Neural progenitor cell (in vitro differentiated cells): ENCODE data around the gene PLEKHN1. TPM values are rescaled to one million over a fixed set of nuclear protein-coding genes. Genes with fewer than 3 reads are reported as not detected.

Source experiments
- DNase-seq: peaks from one replicate; pipeline ENCODE4 v3.0.0-alpha.2; 2016; ENCODE audit warnings: low spot score
- H2AFZ ChIP-seq: fragments of 200-600 bp; sonication (generic); replicated peaks from 2 replicates; pipeline ENCODE4 v1.6.1; 2016; ENCODE audit warnings: antibody characterized with exemption
- H3F3A ChIP-seq: fragments of 200-600 bp; sonication (generic); 2 replicates; pipeline ENCODE4 v1.6.1; 2016; ENCODE audit warnings: antibody characterized with exemption, low read depth
- H3K27ac ChIP-seq: fragments of 200-600 bp; sonication (generic); 2 replicates; pipeline ENCODE4 v1.5.1; 2016; ENCODE audit warnings: mild to moderate bottlenecking
- H3K27me3 ChIP-seq: fragments of 200-600 bp; sonication (generic); 2 replicates; pipeline ENCODE4 v1.6.1; 2016; ENCODE audit warnings: mild to moderate bottlenecking, moderate library complexity
- H3K36me3 ChIP-seq: fragments of 200-600 bp; sonication (generic); 2 replicates; pipeline ENCODE4 v1.5.1; 2016
- H3K4me1 ChIP-seq: fragments of 200-600 bp; sonication (generic); 2 replicates; pipeline ENCODE4 v1.6.1; 2016; ENCODE audit warnings: mixed run types
- H3K4me2 ChIP-seq: fragments of 200-600 bp; sonication (generic); 2 replicates; pipeline ENCODE4 v1.6.1; 2016
- H3K4me3 ChIP-seq: fragments of 200-600 bp; sonication (generic); 2 replicates; pipeline ENCODE4 v1.5.1; 2016
- H3K79me2 ChIP-seq: fragments of 200-600 bp; sonication (generic); 2 replicates; pipeline ENCODE4 v1.6.1; 2016; ENCODE audit warnings: low read depth
- H3K9ac ChIP-seq: fragments of 200-600 bp; sonication (generic); 2 replicates; pipeline ENCODE4 v1.6.1; 2016
- H3K9me3 ChIP-seq: fragments of 200-600 bp; sonication (generic); 2 replicates; pipeline ENCODE4 v1.5.1; 2016; ENCODE audit warnings: low read depth
- H4K20me1 ChIP-seq: fragments of 200-600 bp; sonication (generic); 2 replicates; pipeline ENCODE4 v1.6.1; 2016; ENCODE audit warnings: low read depth
- H3K27ac Mint-ChIP-seq: 3 replicates; pipeline ENCODE4 v1.8.0; 2021; ENCODE audit warnings: mixed read lengths
- H3K27me3 Mint-ChIP-seq: 2 replicates; pipeline ENCODE4 v1.8.0; 2022; ENCODE audit warnings: low read depth, mild to moderate bottlenecking, inconsistent platforms, moderate library complexity, mixed read lengths; ENCODE audit not compliant: insufficient read depth
- H3K36me3 Mint-ChIP-seq: 3 replicates; pipeline ENCODE4 v1.8.0; 2021; ENCODE audit warnings: mixed read lengths
- H3K4me1 Mint-ChIP-seq: 3 replicates; pipeline ENCODE4 v1.8.0; 2021; ENCODE audit warnings: mixed read lengths
- H3K4me3 Mint-ChIP-seq: 3 replicates; pipeline ENCODE4 v1.8.0; 2021; ENCODE audit warnings: mild to moderate bottlenecking, moderate library complexity, mixed read lengths
- H3K9me3 Mint-ChIP-seq: 3 replicates; pipeline ENCODE4 v1.8.0; 2020; ENCODE audit warnings: mixed read lengths
- CTCF ChIP-seq: fragments of 200-600 bp; sonication (generic); IDR thresholded peaks from 2 replicates; pipeline ENCODE4 v1.5.1; 2017; ENCODE audit warnings: antibody characterized with exemption, mild to moderate bottlenecking
- EZH2 ChIP-seq: fragments of 200-600 bp; sonication (generic); IDR thresholded peaks from 2 replicates; pipeline ENCODE4 v1.6.1; 2017; ENCODE audit warnings: antibody characterized with exemption, mild to moderate bottlenecking, moderate library complexity
- EZH2phosphoT487 ChIP-seq: fragments of 200-600 bp; sonication (generic); IDR thresholded peaks from 2 replicates; pipeline ENCODE4 v1.6.1; 2017; ENCODE audit warnings: antibody characterized with exemption
- small RNA-seq: library from RNA; depleted of rRNA; stranded (forward); fragments of <200 nt; gene quantifications from one replicate; pipeline ENCODE3, GENCODE V24; 2015
- total RNA-seq: library from RNA; depleted of rRNA; stranded (reverse); fragments of >200 nt; gene quantifications from 2 replicates; pipeline ENCODE4 v1.2.3, GENCODE V29; 2015; ENCODE audit warnings: low replicate concordance

PLEKHN1 gene
- total RNA-seq, 1 donor from 2014 or later: not detected

- peaks cover 1% of the 10 kb centered on the region for H3K36me3 Mint-ChIP-seq
- no peak overlapping the region for H3K27ac Mint-ChIP-seq
- Histone ChIP-seq H4K20me1 (peaks cover 67% of the 10 kb centered on the region), H3K79me2 (peaks cover 39% of the 10 kb centered on the region), H2AFZ (no peak overlapping the region), H3K9ac (no peak overlapping the region), H3K4me2 (peak overlapping the region; percentile 47), H3K9me3 (no peaks in the 10 kb centered on the region), H3K36me3 (no peaks in the 10 kb centered on the region), H3K27ac (no peak overlapping the region), H3K27me3 (no peaks in the 10 kb centered on the region), H3F3A (peaks cover 7% of the 10 kb centered on the region), H3K4me1 (peaks cover 34% of the 10 kb centered on the region), H3K4me3 (no peak overlapping the region)
- H3K9me3 Mint-ChIP-seq: no peaks in the 10 kb centered on the region
- H3K27me3 Mint-ChIP-seq: peaks cover 7% of the 10 kb centered on the region
- H3K4me3 Mint-ChIP-seq: no peak overlapping the region
- H3K4me1 Mint-ChIP-seq: peaks cover 21% of the 10 kb centered on the region
- DNase-seq: peak; percentile 79
- TF ChIP-seq EZH2 (no peak), CTCF (no peak), EZH2phosphoT487 (no peak)
Measured at GRCh38 chr1:1024771-1025699, 58.8 kb downstream of the PLEKHN1 start.

Small RNA genes lying within 50 kb of the gene (small RNA-seq; reads per million reads assigned to genes)
- gene AL645608.3: not detected

Other genes with a start within 250 kb of the PLEKHN1 start
- 0.15 TPM in 1 of 2 replicates, not detected in the other for gene SAMD11, start 42.6 kb upstream of the PLEKHN1 start, total RNA-seq
- gene NOC2L, start 7.2 kb upstream of the PLEKHN1 start, total RNA-seq: 39.6 and 69.1 TPM in 2 replicates
- 10.7 and 33.8 TPM in 2 replicates for gene KLHL17, start 5.9 kb upstream of the PLEKHN1 start, total RNA-seq
- gene PERM1, start 15.6 kb downstream of the PLEKHN1 start, total RNA-seq: not detected in 2 replicates
- gene HES4, start 33.6 kb downstream of the PLEKHN1 start, total RNA-seq: 7.6 and 35.7 TPM in 2 replicates
- gene ISG15, start 47.0 kb downstream of the PLEKHN1 start, total RNA-seq: 22.4 and 33.6 TPM in 2 replicates
- gene AGRN, start 53.6 kb downstream of the PLEKHN1 start, total RNA-seq: 34.1 and 142 TPM in 2 replicates
- not detected in 2 replicates for gene RNF223, start 107.8 kb downstream of the PLEKHN1 start, total RNA-seq
- 8.0 and 24.0 TPM in 2 replicates for gene C1orf159, start 149.6 kb downstream of the PLEKHN1 start, total RNA-seq
- gene TTLL10, start 207.4 kb downstream of the PLEKHN1 start, total RNA-seq: 0.22 TPM in 1 of 2 replicates, not detected in the other
- gene TNFRSF18, start 240.1 kb downstream of the PLEKHN1 start, total RNA-seq: not detected in 2 replicates
- 0.09 TPM in 1 of 2 replicates, not detected in the other for gene TNFRSF4, start 247.7 kb downstream of the PLEKHN1 start, total RNA-seq